ENCODE data around the gene IL12RB2.

GRCh38 chr1:67382292-67382691 lies 74.6 kb downstream of the IL12RB2 start:
- TF ChIP-seq SMC3 (IDR thresholded peaks at IDR 0.05; ENCODE audit: borderline replicate concordance, low read length), result no peak
- TF ChIP-seq, protein P1, sequence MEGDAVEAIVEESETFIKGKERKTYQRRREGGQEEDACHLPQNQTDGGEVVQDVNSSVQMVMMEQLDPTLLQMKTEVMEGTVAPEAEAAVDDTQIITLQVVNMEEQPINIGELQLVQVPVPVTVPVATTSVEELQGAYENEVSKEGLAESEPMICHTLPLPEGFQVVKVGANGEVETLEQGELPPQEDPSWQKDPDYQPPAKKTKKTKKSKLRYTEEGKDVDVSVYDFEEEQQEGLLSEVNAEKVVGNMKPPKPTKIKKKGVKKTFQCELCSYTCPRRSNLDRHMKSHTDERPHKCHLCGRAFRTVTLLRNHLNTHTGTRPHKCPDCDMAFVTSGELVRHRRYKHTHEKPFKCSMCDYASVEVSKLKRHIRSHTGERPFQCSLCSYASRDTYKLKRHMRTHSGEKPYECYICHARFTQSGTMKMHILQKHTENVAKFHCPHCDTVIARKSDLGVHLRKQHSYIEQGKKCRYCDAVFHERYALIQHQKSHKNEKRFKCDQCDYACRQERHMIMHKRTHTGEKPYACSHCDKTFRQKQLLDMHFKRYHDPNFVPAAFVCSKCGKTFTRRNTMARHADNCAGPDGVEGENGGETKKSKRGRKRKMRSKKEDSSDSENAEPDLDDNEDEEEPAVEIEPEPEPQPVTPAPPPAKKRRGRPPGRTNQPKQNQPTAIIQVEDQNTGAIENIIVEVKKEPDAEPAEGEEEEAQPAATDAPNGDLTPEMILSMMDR (IDR thresholded peaks at IDR 0.05 in 2 of 3, conservative IDR thresholded peaks at IDR 0.05 in 1 of 3; ENCODE audit: control insufficient read depth in 2 of 3, extremely low read depth in 1 of 3, insufficient read depth in 1 of 3, low read depth in 3 of 3, low read length in 3 of 3), result no peak
- no peak for TF ChIP-seq GABPA (IDR thresholded peaks at IDR 0.05; ENCODE audit: low read depth)
- TF ChIP-seq YY1 (IDR thresholded peaks at IDR 0.05; ENCODE audit: low read depth, low read length), result no peak
- no peak for TF ChIP-seq ZNF274 (IDR thresholded peaks at IDR 0.05; ENCODE audit: insufficient read depth, insufficient read length)
- no peak for TF ChIP-seq POLR2A (IDR thresholded peaks at IDR 0.05; ENCODE audit: low read depth, low read length)
- TF ChIP-seq, protein P2, sequence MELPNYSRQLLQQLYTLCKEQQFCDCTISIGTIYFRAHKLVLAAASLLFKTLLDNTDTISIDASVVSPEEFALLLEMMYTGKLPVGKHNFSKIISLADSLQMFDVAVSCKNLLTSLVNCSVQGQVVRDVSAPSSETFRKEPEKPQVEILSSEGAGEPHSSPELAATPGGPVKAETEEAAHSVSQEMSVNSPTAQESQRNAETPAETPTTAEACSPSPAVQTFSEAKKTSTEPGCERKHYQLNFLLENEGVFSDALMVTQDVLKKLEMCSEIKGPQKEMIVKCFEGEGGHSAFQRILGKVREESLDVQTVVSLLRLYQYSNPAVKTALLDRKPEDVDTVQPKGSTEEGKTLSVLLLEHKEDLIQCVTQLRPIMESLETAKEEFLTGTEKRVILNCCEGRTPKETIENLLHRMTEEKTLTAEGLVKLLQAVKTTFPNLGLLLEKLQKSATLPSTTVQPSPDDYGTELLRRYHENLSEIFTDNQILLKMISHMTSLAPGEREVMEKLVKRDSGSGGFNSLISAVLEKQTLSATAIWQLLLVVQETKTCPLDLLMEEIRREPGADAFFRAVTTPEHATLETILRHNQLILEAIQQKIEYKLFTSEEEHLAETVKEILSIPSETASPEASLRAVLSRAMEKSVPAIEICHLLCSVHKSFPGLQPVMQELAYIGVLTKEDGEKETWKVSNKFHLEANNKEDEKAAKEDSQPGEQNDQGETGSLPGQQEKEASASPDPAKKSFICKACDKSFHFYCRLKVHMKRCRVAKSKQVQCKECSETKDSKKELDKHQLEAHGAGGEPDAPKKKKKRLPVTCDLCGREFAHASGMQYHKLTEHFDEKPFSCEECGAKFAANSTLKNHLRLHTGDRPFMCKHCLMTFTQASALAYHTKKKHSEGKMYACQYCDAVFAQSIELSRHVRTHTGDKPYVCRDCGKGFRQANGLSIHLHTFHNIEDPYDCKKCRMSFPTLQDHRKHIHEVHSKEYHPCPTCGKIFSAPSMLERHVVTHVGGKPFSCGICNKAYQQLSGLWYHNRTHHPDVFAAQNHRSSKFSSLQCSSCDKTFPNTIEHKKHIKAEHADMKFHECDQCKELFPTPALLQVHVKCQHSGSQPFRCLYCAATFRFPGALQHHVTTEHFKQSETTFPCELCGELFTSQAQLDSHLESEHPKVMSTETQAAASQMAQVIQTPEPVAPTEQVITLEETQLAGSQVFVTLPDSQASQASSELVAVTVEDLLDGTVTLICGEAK (IDR thresholded peaks at IDR 0.05; ENCODE audit: borderline replicate concordance), result no peak
- TF ChIP-seq RFX5 (IDR thresholded peaks at IDR 0.05; ENCODE audit: low read depth, low read length), result no peak
- TF ChIP-seq NR2C1 (IDR thresholded peaks at IDR 0.05), result no peak
- TF ChIP-seq, protein P3, sequence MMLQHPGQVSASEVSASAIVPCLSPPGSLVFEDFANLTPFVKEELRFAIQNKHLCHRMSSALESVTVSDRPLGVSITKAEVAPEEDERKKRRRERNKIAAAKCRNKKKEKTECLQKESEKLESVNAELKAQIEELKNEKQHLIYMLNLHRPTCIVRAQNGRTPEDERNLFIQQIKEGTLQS (IDR thresholded peaks at IDR 0.05; ENCODE audit: borderline replicate concordance, extremely low read depth, low read depth, low read length), result no peak
